Vagina (tissue), 2 donors: Measurements from ENCODE around the gene C1orf232.

Experiments used
- POLR2A ChIP-seq, 2 donors: fragments of 450-650 bp; IDR thresholded peaks; one replicate each; pipeline ENCODE4 v1.6.1; 2017; ENCODE audit warnings: antibody characterized with exemption in 2 of 2, mild to moderate bottlenecking in 2 of 2, moderate library complexity in 2 of 2
- TF ChIP-seq, protein P1 (sequence below), 3 experiments: fragments of 450-650 bp in 2 of 3; fragments of 200-600 bp in 1 of 3; sonication (generic) in 1 of 3; IDR thresholded peaks; one replicate each; pipeline ENCODE4 v1.5.1; 2017 to 2019; ENCODE audit warnings: antibody characterized with exemption in 3 of 3, mild to moderate bottlenecking in 2 of 3, moderate library complexity in 2 of 3

DNA sequence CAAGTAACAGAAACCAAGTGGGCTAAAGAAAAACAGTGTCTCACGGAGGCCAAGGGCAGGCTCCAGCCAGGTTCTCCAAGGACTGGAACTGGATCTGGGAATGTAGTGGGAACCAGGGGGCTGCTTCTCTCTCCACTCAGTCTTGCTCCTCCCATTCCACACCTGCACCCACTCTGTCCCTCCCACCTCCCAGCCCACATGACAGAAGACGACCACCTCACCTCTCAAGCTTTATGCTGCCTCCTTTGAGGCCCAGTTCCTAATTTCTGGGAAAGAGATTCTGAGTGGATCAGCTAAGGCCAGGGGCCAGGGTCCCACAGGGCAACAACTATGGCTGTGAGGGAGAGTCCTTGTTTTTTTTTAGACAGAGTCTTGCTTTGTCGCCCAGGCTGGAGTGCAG, 46.5 kb upstream of the C1orf232 start:
- TF ChIP-seq, protein P1, sequence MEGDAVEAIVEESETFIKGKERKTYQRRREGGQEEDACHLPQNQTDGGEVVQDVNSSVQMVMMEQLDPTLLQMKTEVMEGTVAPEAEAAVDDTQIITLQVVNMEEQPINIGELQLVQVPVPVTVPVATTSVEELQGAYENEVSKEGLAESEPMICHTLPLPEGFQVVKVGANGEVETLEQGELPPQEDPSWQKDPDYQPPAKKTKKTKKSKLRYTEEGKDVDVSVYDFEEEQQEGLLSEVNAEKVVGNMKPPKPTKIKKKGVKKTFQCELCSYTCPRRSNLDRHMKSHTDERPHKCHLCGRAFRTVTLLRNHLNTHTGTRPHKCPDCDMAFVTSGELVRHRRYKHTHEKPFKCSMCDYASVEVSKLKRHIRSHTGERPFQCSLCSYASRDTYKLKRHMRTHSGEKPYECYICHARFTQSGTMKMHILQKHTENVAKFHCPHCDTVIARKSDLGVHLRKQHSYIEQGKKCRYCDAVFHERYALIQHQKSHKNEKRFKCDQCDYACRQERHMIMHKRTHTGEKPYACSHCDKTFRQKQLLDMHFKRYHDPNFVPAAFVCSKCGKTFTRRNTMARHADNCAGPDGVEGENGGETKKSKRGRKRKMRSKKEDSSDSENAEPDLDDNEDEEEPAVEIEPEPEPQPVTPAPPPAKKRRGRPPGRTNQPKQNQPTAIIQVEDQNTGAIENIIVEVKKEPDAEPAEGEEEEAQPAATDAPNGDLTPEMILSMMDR (IDR thresholded peaks at IDR 0.05) = no peak
- TF ChIP-seq POLR2A (IDR thresholded peaks at IDR 0.05) = no peak
